Heart right ventricle (tissue), 16 donors: ENCODE measurements around the gene POU6F2. TPM values are rescaled to one million over a fixed set of nuclear protein-coding genes. Genes with fewer than 3 reads are reported as not detected.

Experiments
- ATAC-seq, 8 donors: fragments of 200-7000 bp; cut with Tn5 transposase; one replicate each; pipeline ENCODE4 v1.9.1; 2020; ENCODE audit warnings: mild to moderate bottlenecking in 8 of 8, moderate library complexity in 8 of 8, moderate number of reproducible peaks in 1 of 8
- DNase-seq, 2 donors: peaks; one replicate each; pipeline ENCODE4 v3.0.0-alpha.2; 2020
- H3K27ac ChIP-seq, 10 donors: fragments of 200-600 bp; sonication (generic) in 2 of 10; one replicate each; pipeline versions ENCODE4 v1.5.0 to v1.8.0; 2020 to 2022; ENCODE audit warnings: mild to moderate bottlenecking in 3 of 10
- H3K27me3 ChIP-seq, 7 donors: fragments of 200-600 bp; one replicate each; pipeline ENCODE4 v1.8.0; 2021 to 2022; ENCODE audit warnings: mild to moderate bottlenecking in 2 of 7
- H3K36me3 ChIP-seq, 9 donors: fragments of 200-600 bp; sonication (generic) in 1 of 9; one replicate each; pipeline versions ENCODE4 v1.5.0 to v1.8.0; 2020 to 2022; ENCODE audit warnings: mild to moderate bottlenecking in 2 of 9
- H3K4me1 ChIP-seq, 9 donors: fragments of 200-600 bp; sonication (generic) in 1 of 9; one replicate each; pipeline versions ENCODE4 v1.5.0 to v1.8.0; 2020 to 2022; ENCODE audit warnings: mild to moderate bottlenecking in 4 of 9
- H3K4me3 ChIP-seq, 10 donors: fragments of 200-600 bp; sonication (generic) in 2 of 10; one replicate each; pipeline versions ENCODE4 v1.5.0 to v1.8.0; 2020 to 2022; ENCODE audit warnings: mild to moderate bottlenecking in 7 of 10, moderate library complexity in 2 of 10
- H3K9me3 ChIP-seq, 11 donors: fragments of 200-600 bp in 10 of 11; sonication (generic) in 2 of 11; one replicate each; pipeline versions ENCODE4 v1.5.0 to v1.8.0; 2013 to 2022; ENCODE audit warnings: mild to moderate bottlenecking in 2 of 11, control low read depth in 1 of 11, moderate library complexity in 1 of 11
- WGBS, 2 donors: extraction: QIAGEN DNeasy Blood & Tissue Kit; methylation state at CpG; one replicate each; pipeline ENCODE4 v1.1.7; 2013; ENCODE audit warnings: inconsistent platforms in 1 of 2; 5-methylcytosine and 5-hydroxymethylcytosine counted together
- intact Hi-C, 10 donors: fragments of 100-400 bp; cut with DNase I; formaldehyde crosslinking; loops; one replicate each; pipeline versions ENCODE4 v1.11.1 to v1.14.2; 2022
- polyA plus RNA-seq, 2 donors: library from polyadenylated mRNA; stranded (reverse); fragments of 200-250 nt; gene quantifications; one replicate each; pipeline ENCODE4 v1.2.3, GENCODE V29; 2013
- total RNA-seq, 10 donors: library from RNA; stranded (reverse); fragmentation: NEBNext Ultra II Directional in 3 of 10; extraction: Animal tissue kit (Norgen Biotek cat#: 25700) in 3 of 10; gene quantifications; one replicate each; pipeline versions ENCODE4 v1.2.1 to v1.2.4, GENCODE V29; 2021 to 2023
- TF ChIP-seq, protein P1 (sequence below), 9 donors: fragments of 200-600 bp; sonication (generic) in 2 of 9; IDR thresholded peaks; one replicate each; pipeline versions ENCODE4 v1.5.0 to v1.8.0; 2021 to 2022; ENCODE audit warnings: antibody characterized with exemption in 9 of 9, mild to moderate bottlenecking in 5 of 9, moderate library complexity in 1 of 9
- donor health status: Arrhythmogenic right ventricular cardiomyopathy.
- donor health status: ischemic (EF 13 %, LVEDD 7.1; RV severe dilation, severe dysfunction).
- donor health status: healthy with polysubstance abuse.
- donor health status: DM: no; HTN: yes; CAD: no.
- donor health status: DM: no; HTN: no; CAD: no.
- donor health status: ischemic (EF 25% LVEDD 6.9; RV normal size, moderate dysfunction).
- donor health status: ischemic (EF 25% LVEDD 5.7; RV mildly dilated, moderate dysfunction).
- donor health status: healthy.
- donor health status: DM: yes; HTN: yes; CAD: no.
- donor health status: Ischemic cardiomyopathy.
- donor health status: ischemic (EF 35%, LVEDD 5.7; RV mildly dilated, moderate dysfunction).
- donor health status: nonischemic (EF 11% LVEDD 7.7; RV severe dilation, severe dysfunction).
- donor health status: DM: yes; HTN: yes; CAD: no.
- donor health status: PGD.
- donor health status: ischemic (EF 29% LVEDD 5.4; RV normal size, mild dysfunction).
- donor health status: nonischemic (EF 23%, LVEDD 6.1; RV moderate dilation, normal function).

Gene POU6F2
- total and polyA plus RNA-seq, 12 donors: under 0.01 to 0.83 (median 0.34) TPM

GRCh38 chr7:39035903-39036302, 58.2 kb downstream of the POU6F2 start:
- Histone ChIP-seq H3K9me3 (no peaks in the 10 kb centered on the region), H3K27ac (no peak overlapping the region), H3K4me3 (no peak overlapping the region), H3K36me3 (no peaks in the 10 kb centered on the region), H3K4me1 (no peaks in the 10 kb centered on the region), H3K27me3 (peaks cover 0 to 28% (median 0%) of the 10 kb centered on the region in 7 donors)
- no peak for ATAC-seq
- no peak for DNase-seq
- WGBS, 2 donors: 78 to 85% methylated on average over 4 of the region's 4 CpGs
- intact Hi-C loops: no loop called here
- TF ChIP-seq, protein P1, sequence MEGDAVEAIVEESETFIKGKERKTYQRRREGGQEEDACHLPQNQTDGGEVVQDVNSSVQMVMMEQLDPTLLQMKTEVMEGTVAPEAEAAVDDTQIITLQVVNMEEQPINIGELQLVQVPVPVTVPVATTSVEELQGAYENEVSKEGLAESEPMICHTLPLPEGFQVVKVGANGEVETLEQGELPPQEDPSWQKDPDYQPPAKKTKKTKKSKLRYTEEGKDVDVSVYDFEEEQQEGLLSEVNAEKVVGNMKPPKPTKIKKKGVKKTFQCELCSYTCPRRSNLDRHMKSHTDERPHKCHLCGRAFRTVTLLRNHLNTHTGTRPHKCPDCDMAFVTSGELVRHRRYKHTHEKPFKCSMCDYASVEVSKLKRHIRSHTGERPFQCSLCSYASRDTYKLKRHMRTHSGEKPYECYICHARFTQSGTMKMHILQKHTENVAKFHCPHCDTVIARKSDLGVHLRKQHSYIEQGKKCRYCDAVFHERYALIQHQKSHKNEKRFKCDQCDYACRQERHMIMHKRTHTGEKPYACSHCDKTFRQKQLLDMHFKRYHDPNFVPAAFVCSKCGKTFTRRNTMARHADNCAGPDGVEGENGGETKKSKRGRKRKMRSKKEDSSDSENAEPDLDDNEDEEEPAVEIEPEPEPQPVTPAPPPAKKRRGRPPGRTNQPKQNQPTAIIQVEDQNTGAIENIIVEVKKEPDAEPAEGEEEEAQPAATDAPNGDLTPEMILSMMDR (IDR thresholded peaks at IDR 0.05): no peak

DNA sequence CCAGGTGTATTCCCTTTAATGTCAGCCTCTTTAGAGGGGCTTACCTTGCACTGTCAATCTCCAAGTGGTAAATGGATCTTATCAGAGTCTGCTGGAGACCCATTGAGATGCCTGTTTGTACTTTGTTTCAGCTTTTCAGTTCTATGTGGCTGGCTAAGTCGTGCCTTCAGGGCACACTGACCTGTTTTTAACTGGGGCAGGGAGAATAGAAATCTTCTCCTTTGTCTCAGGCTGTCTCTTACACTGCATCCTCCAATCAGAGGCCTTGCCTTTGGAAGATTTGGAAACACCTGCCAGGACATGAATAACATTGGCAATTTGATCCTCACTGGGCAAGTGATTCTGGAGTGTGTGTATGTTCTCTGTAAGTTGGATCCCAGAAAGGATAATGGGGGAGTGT, 65.0 kb downstream of the POU6F2 start:
- DNase-seq (no peak), ATAC-seq (no peak)
- 32 to 41% methylated on average over 1 of the region's 1 CpG for WGBS, 2 donors
- intact Hi-C loops: no loop called here
- H3K4me3 ChIP-seq: no peak overlapping the region
- no peak overlapping the region for H3K27ac ChIP-seq
- TF ChIP-seq, protein P1 (IDR thresholded peaks at IDR 0.05): no peak
- H3K27me3 ChIP-seq: peaks cover 0 to 4% (median 0%) of the 10 kb centered on the region in 7 donors
- H3K9me3 ChIP-seq: no peaks in the 10 kb centered on the region
- no peaks in the 10 kb centered on the region for H3K4me1 ChIP-seq
- no peaks in the 10 kb centered on the region for H3K36me3 ChIP-seq

DNA sequence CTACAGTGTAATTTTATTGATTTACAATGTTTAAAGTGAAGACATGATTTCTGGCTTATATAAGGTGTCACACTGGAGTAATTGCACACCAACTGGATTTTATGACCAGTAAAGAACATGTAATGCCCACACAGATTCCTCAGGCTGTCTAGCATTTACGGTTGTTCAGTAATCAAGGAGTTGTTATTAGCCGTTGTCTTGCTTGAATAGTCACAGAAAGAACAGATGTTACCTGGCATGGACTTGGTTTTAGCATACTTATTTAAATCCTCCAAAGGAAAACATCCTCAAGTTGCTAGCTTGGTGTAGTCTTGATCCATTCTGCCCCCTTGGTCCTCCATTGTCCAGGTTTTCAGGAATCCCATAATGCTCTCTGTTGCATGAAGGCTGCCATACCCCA, 65.8 kb downstream of the POU6F2 start:
- TF ChIP-seq, protein P1 (IDR thresholded peaks at IDR 0.05): no peak
- Histone ChIP-seq H3K36me3 (no peaks in the 10 kb centered on the region), H3K9me3 (peaks cover 0 to 2% (median 0%) of the 10 kb centered on the region in 11 donors), H3K27me3 (peaks cover 0 to 4% (median 0%) of the 10 kb centered on the region in 7 donors), H3K4me1 (no peaks in the 10 kb centered on the region), H3K27ac (no peak overlapping the region), H3K4me3 (no peak overlapping the region)
- intact Hi-C loops: no loop called here
- 84 to 90% methylated on average over 2 of the region's 2 CpGs for WGBS, 2 donors
- DNase-seq: no peak
- no peak for ATAC-seq

DNA sequence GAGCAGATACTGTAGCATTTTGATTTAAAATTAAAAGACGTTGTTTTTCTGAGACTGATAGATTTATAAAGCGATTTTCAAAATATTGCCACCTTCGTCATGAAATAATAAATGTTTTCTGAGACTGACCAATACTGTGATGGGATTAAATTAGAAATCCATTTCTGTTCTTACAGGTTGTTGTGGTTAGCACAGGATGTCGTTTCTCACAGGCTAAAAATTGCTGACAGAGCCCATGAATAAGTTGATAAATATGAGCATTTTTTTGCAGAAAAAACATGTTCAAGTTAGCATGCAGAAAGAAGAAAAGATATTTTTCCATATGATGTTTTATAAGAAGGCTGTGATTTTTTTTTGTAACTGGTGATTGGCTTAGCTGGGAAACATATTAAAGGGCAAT, 66.8 kb downstream of the POU6F2 start:
- TF ChIP-seq, protein P1 (IDR thresholded peaks at IDR 0.05): no peak
- intact Hi-C loops: no loop called here
- Histone ChIP-seq H3K9me3 (peaks cover 0 to 7% (median 0%) of the 10 kb centered on the region in 11 donors), H3K4me3 (no peak overlapping the region), H3K4me1 (no peaks in the 10 kb centered on the region), H3K27ac (no peak overlapping the region), H3K36me3 (no peaks in the 10 kb centered on the region), H3K27me3 (peaks cover 0 to 4% (median 0%) of the 10 kb centered on the region in 7 donors)
- 67 to 79% methylated on average over 4 of the region's 4 CpGs for WGBS, 2 donors
- no peak for DNase-seq
- no peak for ATAC-seq
